HG03064 (cell line): ENCODE results near the gene TBC1D1.

Experiments
- ATAC-seq: cut with Tn5 transposase; IDR thresholded peaks from one replicate; pipeline ENCODE4 v1.9.1; 2021; ENCODE audit warnings: low read depth; ENCODE audit not compliant: unreplicated experiment

TBC1D1 gene

GRCh38 chr4:37889849-37890800 lies 759 bp upstream of the TBC1D1 start:
- ATAC-seq, result peak; percentile 8

- peak; percentile 45 for ATAC-seq
Measured at GRCh38 chr4:37891260-37892159, 626 bp downstream of the TBC1D1 start.

- ATAC-seq, result no peak
Measured at GRCh38 chr4:37892641-37893040, 1.8 kb downstream of the TBC1D1 start.

GRCh38 chr4:37893164-37893563 lies 2.3 kb downstream of the TBC1D1 start:
- no peak for ATAC-seq

- ATAC-seq, result no peak
Measured at GRCh38 chr4:37895271-37895670, 4.4 kb downstream of the TBC1D1 start.

- ATAC-seq, result no peak
Measured at GRCh38 chr4:37896206-37896860, 5.4 kb downstream of the TBC1D1 start.

- no peak for ATAC-seq
Measured at GRCh38 chr4:37902212-37902611, 11.3 kb downstream of the TBC1D1 start.

GRCh38 chr4:37902738-37903693 lies 12.1 kb downstream of the TBC1D1 start:
- ATAC-seq, result no peak

GRCh38 chr4:37903901-37904300 lies 13.0 kb downstream of the TBC1D1 start:
- ATAC-seq, result no peak

- ATAC-seq, result no peak
Measured at GRCh38 chr4:37904824-37905223, 13.9 kb downstream of the TBC1D1 start.

GRCh38 chr4:37905533-37906169 lies 14.8 kb downstream of the TBC1D1 start:
- ATAC-seq, result no peak

- no peak for ATAC-seq
Measured at GRCh38 chr4:37908488-37909331, 17.8 kb downstream of the TBC1D1 start.

- ATAC-seq, result no peak
Measured at GRCh38 chr4:37909332-37910090, 18.6 kb downstream of the TBC1D1 start.

- no peak for ATAC-seq
Measured at GRCh38 chr4:37910091-37910486, 19.2 kb downstream of the TBC1D1 start.

GRCh38 chr4:37914539-37914938 lies 23.7 kb downstream of the TBC1D1 start:
- no peak for ATAC-seq

- no peak for ATAC-seq
Measured at GRCh38 chr4:37917388-37917787, 26.5 kb downstream of the TBC1D1 start.

- ATAC-seq, result no peak
Measured at GRCh38 chr4:37918653-37919052, 27.8 kb downstream of the TBC1D1 start.

- ATAC-seq, result no peak
Measured at GRCh38 chr4:37922328-37922727, 31.4 kb downstream of the TBC1D1 start.
